GM19463 (cell line): ENCODE measurements around the gene RELL1.
A peak's percentile ranks its signal among the peaks of the same experiment; 100 is the strongest.

Source experiments
- ATAC-seq: cut with Tn5 transposase; IDR thresholded peaks from one replicate; pipeline ENCODE4 v1.9.1; 2021; ENCODE audit warnings: mild to moderate bottlenecking, moderate library complexity; ENCODE audit not compliant: unreplicated experiment

Gene RELL1

DNA sequence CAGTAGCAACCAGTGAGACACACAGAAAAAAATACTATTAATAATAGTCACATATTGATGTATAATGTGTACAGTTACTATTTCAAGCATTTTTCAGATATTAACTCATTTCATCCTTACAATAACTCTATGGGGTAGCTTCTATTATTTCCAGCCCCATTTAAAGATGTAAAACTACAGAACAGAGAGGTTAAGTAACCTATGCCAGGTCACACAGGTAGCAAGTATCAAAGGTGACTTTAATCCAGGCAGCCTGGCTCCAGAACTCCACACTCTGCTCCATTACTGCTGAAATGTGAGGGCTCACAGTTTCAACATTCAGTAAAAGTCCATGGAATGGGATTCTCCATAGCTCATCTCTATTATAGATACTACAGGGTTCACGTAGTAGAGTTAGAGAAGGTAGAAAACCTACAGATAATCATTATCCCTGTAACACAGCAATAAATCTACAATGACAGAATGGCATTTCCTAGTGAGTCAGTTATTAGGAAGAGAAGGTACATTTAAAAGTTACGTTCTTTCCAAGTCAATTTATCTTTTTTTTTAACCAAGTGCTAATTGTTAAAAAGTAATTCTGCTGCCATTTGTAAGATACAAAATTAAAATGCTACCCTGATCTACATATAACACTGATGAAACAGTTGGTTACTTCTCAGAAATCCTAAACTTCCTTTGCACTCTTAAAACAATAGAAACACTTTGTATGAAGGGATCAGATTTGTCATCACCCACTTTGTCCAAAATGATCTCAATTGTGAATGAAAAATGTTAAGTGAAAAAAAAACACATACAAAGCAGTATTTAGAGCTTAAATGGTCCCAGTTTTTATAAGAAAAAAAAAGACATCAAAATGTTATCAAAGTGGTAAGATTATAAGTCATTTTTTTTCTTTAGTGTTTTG, 18.7 kb downstream of the RELL1 start:
- ATAC-seq: no peak

DNA sequence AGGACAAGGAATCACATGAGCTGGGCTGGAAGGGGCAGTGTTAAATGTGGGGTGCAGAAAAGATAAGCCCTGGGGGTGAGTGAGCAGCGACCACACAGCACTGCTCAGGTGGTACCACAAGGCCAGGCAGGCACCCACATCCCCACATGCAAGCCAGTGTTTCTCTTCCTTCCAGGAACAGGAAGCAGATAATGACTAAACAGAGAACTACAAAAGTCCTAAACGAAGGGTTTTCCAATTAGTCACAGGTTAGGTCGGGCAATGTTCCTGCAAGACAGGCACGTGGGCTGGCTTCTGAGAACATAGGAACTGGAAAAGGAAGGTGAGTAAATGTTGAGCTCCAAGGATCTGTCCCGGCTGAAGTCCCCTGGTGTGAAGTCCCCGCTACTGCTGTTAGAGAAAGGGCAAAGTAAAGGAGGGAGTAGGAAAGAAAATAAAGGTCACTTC, 19.5 kb downstream of the RELL1 start:
- ATAC-seq: peak; percentile 63

DNA sequence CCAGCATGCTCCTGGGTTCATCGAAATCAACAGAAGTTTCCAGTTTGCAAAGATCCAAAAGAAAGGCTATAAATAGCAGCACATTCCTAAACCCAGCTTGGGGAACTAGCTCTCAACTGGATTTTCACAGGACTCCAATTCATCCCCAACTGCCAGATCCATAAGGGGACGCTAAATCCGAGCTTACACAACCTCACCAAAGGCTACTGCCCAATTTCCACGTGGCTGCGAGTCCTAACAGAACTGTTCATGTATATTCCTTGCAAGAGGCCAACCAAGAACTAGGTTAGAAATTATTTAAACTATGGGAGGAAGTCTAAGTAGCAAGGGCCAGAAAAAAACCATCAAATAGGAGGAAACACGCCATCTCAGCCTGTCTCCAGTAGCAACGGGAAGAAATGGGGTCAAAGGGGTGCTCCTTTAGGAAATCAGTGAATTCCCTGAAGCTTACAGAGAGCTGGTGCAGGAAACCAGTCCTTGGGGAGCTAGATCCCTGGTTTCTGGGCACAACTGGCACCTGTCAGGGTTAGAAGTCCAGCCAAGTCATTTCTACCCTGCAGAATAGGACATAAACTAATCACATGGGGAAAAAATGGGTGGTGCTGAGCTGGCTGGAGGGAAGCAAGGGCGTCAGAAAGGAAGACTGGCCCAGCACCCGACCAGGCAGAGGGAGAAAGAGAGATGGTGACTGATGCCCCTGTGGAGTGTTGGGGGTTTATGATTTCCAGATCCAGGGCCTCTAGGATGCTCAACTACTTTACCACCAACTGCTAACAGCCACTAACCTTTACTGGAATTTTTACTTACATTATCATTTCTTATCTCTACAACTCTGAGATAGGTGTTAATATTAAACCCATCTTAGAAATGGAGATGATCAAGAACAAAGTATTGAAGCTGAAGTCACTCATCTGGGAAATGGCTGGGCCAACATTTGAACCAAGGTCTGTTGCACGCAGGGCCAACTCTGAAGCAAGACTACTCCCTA, 20.5 kb downstream of the RELL1 start:
- ATAC-seq: no peak

DNA sequence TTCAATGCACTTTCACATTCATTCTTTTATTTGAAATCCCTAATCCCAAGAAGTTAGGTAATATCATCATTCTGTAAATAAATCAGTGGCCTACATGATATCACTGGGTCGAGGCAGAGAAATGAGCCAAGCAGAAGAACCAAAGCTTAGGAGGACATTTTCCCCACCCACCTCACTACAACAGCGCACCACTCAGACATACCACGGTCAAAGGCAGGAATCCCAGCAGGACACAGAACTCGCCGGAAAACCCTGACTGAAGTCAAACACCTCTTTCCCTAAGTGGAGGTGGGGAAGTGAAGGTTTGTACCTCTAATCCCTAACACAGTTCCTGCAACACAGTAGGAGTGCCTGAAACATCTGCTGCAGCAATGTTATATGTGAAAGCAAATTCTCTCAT, 21.5 kb downstream of the RELL1 start:
- no peak for ATAC-seq

DNA sequence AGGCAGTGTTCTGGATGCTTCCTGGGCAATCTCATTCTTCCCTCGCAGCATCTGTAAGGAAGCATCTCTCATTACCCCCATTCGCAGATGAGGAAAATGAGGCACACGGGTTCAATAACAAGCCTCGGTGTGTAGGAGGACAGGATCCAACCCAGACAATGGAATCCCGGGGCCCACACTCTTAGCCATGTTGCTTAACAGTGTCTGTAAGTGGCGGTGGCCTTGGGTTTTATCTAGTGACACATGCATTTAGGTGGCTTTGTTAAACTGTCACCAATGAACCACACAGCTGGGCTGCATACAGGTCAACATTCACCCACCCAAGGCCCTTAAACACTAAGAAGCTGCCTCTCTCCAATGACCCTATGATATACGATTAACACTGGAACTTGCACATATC, 22.6 kb downstream of the RELL1 start:
- no peak for ATAC-seq

DNA sequence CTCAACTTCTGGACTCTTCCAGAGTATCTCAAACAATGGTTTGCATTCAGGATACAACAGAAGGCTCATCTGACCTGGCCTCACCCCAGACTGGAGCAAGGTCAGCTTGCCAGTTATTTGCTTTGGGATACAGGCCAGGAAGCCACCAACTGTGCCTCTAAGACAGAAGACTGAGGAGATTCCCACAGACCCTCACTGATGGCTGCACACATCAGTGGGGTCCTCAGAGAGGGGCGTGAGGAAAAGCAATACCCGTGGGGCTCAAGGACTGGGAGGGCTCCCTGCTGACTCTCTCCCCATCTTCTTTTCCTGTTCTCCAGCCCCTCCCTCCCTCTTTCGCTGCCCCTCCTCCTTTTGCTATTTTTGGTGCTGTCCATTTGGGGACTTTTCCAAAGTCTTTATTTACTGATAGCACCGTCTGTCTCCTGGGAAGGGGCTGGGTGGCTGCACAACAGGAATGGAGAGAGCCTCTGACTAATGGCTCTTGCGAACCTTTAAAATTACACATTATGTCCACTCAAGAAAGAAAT, 23.2 kb downstream of the RELL1 start:
- ATAC-seq: no peak

DNA sequence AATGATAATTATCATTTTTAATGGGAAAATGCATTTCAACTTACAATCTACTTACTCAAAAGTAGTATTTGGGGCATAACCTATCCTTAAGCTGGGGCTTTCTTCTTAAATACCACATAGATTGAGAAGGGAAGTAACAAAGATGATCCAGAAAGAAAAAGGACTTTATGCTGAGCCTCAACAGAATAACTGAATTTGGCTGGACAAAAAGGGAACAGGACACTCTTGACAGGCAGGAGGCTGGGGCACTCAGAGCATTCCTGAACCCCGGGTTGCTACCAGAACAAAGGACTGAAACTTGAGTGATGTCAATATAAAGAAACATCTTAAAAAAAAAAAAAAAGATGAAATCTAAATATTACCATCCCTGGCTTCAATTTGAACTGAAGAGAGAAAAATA, 23.9 kb downstream of the RELL1 start:
- ATAC-seq: no peak

DNA sequence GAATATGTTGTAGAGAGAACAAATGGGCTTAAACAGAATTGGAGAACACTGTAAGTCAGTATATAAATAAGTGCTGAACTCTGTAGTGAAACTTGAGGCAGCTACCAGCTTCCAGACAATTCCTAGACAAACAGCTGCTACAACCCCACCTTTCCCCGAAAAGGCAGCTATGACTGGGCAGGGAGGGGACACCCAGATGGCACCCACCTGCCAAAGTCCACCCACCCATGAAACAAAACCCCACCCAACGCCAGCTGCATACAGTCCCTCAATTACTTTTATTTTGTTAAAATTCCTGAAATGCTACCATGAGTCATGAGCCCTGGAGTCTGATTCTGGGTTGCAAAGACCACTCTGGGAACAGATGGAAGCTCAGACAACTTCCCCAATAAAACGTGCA, 24.4 kb downstream of the RELL1 start:
- no peak for ATAC-seq

DNA sequence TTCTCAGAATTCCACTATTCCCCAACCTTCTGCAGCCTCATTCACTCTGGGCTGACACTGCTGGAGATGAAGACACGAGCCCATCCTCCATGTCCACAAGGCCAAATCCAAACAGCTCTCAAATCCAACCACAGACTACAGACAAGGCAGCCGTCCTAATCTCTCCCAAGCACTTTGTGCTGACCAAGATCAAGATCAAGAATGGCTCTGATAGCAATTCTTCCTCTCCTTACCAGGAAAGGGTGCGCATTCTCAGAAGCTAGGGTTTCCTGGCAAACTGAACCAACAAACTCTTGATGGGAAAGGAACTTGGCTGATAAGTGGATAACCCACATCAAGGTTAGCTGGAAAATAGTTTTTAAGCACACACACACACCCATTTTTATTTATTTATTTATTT, 26.5 kb downstream of the RELL1 start:
- no peak for ATAC-seq

DNA sequence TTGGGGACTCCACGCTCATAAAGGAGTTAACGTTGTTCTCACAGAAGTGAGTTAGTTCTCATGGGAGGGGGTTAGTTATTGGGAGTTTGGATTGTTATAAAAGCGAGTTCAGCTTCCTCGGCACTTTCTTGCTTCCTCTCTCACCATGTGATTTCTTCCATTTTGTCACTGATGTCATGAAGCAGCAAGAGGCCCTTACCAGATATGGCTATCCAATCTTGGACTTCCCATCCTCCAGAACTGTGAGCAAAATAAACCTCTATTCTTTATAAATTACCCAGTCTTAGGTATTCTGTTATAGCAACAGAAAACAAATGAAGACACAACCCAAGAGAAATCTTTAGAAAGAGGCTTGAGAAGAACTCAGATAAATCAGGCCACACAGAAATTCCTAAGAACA, 29.5 kb downstream of the RELL1 start:
- no peak for ATAC-seq

DNA sequence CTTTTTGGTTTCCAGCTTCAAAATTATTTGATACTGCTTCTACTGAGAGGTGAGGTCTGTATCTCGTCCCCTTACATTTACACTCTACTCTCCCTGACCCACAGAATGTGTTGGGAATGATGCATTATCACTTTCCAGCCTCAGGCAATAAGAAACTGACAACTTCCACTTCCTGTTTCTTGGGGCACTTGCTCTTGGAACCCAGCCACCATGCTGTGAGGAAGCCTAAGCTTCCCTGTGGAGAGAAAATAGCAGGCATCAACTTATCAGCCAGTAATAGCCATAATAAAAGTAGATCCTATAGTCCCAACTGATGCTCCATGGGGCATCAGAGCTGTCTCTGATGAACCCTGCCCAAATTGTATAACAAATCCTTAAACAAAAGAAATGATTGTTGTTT, 32.6 kb downstream of the RELL1 start:
- no peak for ATAC-seq

DNA sequence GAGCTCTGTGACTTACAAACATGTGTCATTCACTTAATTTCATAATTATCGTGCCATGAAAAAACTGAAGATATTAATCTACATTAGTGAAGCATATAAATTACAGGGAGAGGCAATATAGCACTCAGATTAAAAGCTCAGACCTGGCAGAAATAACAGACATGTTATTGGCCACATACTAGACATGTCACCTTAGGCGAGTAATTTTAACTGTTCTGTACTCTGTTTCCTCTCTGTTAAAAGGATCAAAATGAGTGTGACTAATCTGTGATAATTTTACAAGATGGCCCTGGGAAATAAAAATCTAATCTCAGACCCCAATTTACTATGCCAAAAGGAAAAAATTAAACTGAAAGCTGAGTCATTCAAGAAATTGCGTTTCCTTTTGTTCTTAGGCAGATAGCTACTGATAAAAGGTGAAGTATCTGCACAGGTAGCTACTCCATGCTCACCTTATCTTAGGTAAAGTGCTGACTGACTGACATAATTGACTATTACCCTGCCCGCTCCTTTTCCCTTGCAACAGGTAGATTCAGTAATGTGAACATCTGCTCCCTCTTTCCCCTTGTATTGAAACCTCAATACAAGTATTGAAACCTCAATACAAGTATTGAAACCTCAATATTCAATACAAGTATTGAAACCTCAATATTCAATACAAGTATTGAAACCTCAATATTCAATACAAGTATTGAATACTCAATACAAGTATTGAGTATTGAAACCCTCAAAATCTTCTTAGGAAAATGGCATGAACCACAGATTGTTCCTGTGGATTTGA, 33.2 kb downstream of the RELL1 start:
- ATAC-seq: no peak

DNA sequence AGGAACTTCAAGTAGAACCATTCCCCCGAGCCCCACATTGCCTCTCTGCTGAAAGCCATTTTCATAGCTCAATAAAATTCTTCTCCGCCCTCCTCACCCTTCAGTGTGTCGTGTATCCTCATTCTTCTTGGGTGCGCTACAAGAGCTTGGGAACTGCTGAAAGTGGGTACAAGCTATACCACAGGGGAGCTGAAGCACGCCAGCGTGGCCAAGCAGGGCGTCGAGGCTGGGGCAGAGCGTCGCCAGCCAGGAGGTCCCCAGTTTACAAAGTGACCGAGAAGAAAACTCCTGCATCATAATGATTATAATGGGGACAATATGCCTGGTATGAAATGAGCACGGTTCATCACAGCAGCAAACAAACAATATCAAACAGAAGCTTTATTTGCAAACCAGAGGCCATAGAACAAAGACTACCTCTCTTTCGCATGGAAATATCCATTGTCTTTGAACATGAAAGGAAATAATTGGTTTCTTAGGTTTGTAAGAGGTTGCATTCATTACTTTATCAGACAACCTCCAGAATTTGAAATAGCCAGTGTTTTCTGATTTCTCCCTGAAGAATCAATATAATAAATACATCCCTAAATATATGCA, 34.3 kb downstream of the RELL1 start:
- no peak for ATAC-seq

DNA sequence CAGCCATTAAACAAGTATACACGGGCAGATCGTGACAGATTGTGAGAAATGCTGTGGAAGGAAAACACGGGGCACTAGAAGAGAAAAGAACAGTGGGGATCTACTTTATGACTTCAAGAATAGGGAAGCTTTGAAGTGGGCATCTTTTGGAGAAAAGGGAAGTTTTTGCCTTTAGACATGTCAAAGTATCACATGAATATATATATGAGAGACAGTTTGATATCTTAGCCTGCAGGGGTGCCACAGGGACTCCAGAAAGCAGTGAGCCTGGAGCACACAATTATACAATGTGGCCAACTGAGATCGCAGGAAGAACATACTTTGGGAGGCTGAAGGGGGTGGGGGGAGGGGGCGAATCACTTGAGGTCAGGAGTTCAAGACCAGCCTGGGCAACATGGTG, 35.7 kb downstream of the RELL1 start:
- no peak for ATAC-seq

DNA sequence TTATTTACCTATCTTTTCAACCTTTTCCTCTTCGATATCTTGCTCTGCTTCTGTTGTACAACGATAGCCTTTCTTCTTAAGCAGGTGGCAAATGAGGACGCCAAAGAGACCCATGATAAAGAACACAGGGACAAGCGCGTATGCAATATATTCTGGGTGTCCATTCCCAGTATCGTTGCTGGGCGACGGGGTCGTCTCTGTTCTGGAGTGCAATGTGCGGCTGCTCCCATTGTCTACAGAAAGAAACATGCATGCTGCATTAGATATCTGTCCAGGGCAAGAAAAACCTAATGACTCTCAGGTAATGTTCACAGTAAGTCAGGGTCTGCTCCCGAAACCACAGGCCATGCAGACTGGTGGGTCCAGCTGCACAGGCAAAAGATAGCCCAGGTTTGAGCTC, 36.9 kb downstream of the RELL1 start:
- no peak for ATAC-seq

DNA sequence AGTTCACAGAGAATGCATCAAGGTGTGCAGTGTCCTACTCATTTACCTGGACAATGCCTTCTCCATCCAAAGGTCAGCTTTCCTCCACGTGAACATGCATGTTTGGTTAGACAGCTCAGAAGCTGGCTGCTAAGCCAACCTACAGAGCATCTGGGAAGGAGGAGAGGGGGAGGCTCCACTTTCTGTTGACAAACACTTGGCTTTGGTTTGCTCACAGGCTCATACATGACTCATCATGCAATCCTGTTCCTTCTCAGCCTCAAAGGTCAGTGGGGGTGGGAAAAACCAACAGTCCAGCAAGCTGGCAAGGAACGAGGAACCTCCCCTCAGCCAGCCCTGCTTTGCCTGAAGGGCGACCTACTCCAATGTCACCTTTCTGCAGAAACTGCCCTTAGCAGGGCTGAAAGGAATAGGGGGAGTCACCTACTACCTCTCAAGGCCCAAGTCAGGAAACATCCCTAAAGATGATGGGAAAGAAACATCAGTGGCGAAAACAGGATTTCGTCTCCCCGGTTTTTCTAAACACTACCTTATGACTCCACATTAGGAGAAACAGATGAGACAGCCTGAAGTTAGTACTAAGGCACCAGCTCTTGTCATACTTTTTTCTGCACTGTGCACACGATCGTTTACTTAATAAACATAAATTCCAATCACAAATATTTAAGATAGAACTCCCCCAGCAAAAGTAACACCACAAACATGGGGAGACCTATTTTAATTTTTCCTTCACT, 37.9 kb downstream of the RELL1 start:
- no peak for ATAC-seq

DNA sequence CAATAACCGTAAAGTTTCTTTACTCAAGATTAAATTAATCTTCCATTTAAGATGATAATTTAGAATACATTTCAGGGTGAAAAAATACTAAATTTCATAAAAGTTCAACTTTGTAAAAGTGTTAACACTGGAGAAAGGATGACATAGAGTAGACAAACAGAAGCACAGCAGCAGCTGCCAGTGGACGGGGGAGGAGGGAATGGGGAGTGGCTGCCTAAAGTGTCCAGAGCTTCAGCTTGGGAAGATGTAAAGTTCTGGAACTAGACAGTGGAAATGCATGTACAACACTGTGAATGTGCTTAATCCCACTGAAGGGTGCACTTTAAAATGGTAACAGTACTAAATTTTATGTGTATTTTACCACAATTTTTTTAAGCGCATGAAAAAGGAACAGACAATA, 39.9 kb downstream of the RELL1 start:
- no peak for ATAC-seq

DNA sequence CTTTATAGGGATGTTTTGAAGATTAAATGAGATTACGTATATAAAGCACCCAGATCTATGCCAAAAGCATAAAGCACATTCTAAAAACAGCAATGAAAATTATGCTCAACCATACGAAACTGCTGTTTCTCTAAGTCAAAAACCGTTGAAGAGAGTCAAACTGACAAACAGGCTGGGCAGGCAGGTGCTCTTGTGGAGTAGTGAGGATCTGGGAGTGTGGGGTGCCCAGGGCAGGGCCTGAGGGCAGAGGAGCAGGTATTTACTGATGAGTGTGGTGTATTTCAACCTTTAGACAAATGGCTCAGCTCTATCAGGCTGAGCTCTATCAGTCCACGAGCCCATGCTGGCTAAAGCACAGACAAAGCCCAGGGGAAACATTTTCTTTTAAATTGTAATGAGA, 40.4 kb downstream of the RELL1 start:
- ATAC-seq: no peak

DNA sequence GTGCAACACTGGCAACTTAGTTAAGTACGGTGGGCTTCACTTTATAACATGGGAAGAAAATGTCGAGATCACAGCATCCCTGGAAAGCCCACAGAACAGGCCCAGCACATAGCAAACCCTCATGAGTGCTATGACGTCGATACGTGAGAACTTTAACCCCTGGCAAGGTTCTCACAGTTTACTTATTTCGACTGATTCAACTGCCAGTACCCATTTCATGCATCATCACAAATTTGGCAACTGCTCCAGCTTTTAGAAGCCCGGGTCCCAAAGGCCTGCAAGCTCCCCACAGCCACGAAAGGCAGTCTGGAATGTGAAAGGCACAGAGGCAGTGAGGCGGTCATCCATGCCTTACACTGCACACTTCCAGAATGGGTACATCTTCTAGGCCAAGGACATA, 41.2 kb downstream of the RELL1 start:
- ATAC-seq: no peak
